Measurements from ENCODE around the gene OLIG1. TPM values are rescaled to one million over a fixed set of nuclear protein-coding genes. Genes with fewer than 3 reads are reported as not detected.

Gene OLIG1
- total RNA-seq, 4 donors from 2014 or later, result 0.42 TPM; not detected in 3

DNA sequence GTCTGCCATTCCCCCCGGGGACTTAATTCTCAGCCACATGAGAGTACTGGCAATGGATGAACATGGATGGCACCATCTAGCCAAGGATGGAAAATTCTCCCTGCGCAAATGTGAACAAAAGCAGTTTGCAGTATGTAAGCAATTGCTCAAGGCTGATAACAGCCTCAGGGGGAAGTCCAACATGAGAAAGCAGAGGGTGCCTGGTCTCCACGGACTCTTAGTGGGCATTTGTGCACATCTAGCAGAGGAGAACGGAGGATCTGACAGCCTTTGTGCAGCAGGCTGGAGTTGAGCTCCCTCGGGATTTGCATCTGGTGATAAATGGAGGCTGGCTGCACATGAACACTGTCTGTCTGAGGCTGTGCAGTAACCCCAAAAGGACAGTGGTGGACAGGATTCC lies 13.9 kb upstream of the OLIG1 start:
- WGBS, result 82% methylated on average over 5 of the region's 5 CpGs
- Histone ChIP-seq H3K27ac (no peak overlapping the region), H3K36me3 (no peaks in the 10 kb centered on the region), H3K4me3 (no peak overlapping the region), H3K27me3 (peaks cover 36% of the 10 kb centered on the region), H3K9me3 (no peaks in the 10 kb centered on the region), H3K4me1 (no peaks in the 10 kb centered on the region)
- DNase-seq (ENCODE audit: low spot score in 2 of 2), result no peak
- TF ChIP-seq POLR2AphosphoS5 (IDR thresholded peaks at IDR 0.05) (no peak), CTCF (IDR thresholded peaks at IDR 0.05) (no peak), POLR2A (IDR thresholded peaks at IDR 0.05) (no peak), EP300 (IDR thresholded peaks at IDR 0.05) (no peak)

GRCh38 chr21:33057385-33057940 lies 12.5 kb upstream of the OLIG1 start:
- Histone ChIP-seq H3K9me3 (no peaks in the 10 kb centered on the region), H3K4me1 (no peaks in the 10 kb centered on the region), H3K27ac (no peak overlapping the region), H3K27me3 (peaks cover 43% of the 10 kb centered on the region), H3K36me3 (no peaks in the 10 kb centered on the region), H3K4me3 (no peak overlapping the region)
- no peak for DNase-seq (ENCODE audit: low spot score in 2 of 2)
- WGBS, result 81% methylated on average over 11 of the region's 11 CpGs
- no peak for TF ChIP-seq CTCF (IDR thresholded peaks at IDR 0.05)
- TF ChIP-seq EP300 (IDR thresholded peaks at IDR 0.05), result no peak
- TF ChIP-seq POLR2A (IDR thresholded peaks at IDR 0.05), result no peak
- no peak for TF ChIP-seq POLR2AphosphoS5 (IDR thresholded peaks at IDR 0.05)

DNA sequence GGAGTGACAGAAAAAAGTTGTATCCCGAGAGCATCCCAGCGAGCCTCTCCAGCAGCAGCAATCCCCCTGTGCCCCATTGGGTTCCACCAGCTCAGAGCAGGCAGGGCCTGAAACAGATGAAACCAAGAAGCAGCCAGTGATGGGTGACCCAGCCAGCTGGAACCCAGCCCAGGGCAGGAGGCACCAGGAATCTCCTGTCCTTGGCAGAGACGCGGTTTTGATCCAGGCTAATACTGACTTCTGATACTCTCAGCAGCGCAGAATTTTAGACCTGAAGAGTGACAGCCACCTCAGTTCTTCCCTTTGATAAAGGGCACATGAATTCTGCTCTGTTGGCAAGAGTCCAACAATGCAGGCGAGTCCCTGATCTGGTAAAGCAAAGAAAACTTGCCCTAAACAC lies 11.4 kb upstream of the OLIG1 start:
- no peaks in the 10 kb centered on the region for H3K4me1 ChIP-seq
- no peaks in the 10 kb centered on the region for H3K36me3 ChIP-seq
- no peak overlapping the region for H3K4me3 ChIP-seq
- 54% methylated on average over 6 of the region's 6 CpGs for WGBS
- no peaks in the 10 kb centered on the region for H3K9me3 ChIP-seq
- peaks cover 54% of the 10 kb centered on the region for H3K27me3 ChIP-seq
- TF ChIP-seq CTCF (IDR thresholded peaks at IDR 0.05) (no peak), POLR2A (IDR thresholded peaks at IDR 0.05) (no peak), EP300 (IDR thresholded peaks at IDR 0.05) (no peak), POLR2AphosphoS5 (IDR thresholded peaks at IDR 0.05) (no peak)
- no peak for DNase-seq (ENCODE audit: low spot score in 2 of 2)
- H3K27ac ChIP-seq, result no peak overlapping the region

DNA sequence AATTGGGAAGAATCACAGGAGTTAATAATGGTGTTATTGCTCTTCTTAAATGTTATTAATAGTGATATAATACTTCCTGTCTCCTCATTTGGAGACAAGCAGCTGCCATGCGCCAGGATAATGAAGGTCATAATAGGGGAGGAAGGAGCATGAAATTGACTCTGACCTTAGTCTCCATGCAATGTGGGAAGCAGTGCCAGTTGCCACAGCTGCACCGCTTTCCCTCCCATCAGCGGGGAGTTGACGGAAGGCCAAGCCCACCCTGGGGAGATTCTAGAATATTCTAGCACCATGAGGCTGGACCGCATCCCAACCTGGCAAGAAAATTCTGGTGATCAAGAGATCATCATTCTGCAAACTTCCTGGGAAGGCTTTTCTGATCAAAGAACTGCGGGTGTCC lies 11.0 kb upstream of the OLIG1 start:
- Histone ChIP-seq H3K9me3 (no peaks in the 10 kb centered on the region), H3K36me3 (no peaks in the 10 kb centered on the region), H3K27ac (no peak overlapping the region), H3K4me1 (no peaks in the 10 kb centered on the region), H3K4me3 (no peak overlapping the region), H3K27me3 (peaks cover 58% of the 10 kb centered on the region)
- DNase-seq (ENCODE audit: low spot score in 2 of 2), result no peak
- WGBS, result 47% methylated on average over 6 of the region's 6 CpGs
- TF ChIP-seq POLR2AphosphoS5 (IDR thresholded peaks at IDR 0.05) (no peak), POLR2A (IDR thresholded peaks at IDR 0.05) (no peak), EP300 (IDR thresholded peaks at IDR 0.05) (no peak), CTCF (IDR thresholded peaks at IDR 0.05) (no peak)

- no peak for TF ChIP-seq CTCF (IDR thresholded peaks at IDR 0.05)
- no peak for TF ChIP-seq EP300 (IDR thresholded peaks at IDR 0.05)
- no peak for TF ChIP-seq POLR2A (IDR thresholded peaks at IDR 0.05)
- no peak for TF ChIP-seq POLR2AphosphoS5 (IDR thresholded peaks at IDR 0.05)
Measured at GRCh38 chr21:33059380-33059841, 10.5 kb upstream of the OLIG1 start.

More at GRCh38 chr21:33059380-33059841, 10.5 kb upstream of the OLIG1 start:
- H3K36me3 ChIP-seq, result no peaks in the 10 kb centered on the region
- no peaks in the 10 kb centered on the region for H3K9me3 ChIP-seq
- DNase-seq (ENCODE audit: low spot score in 2 of 2), result no peak
- H3K4me3 ChIP-seq, result no peak overlapping the region
- H3K27me3 ChIP-seq, result peaks cover 61% of the 10 kb centered on the region
- no peaks in the 10 kb centered on the region for H3K4me1 ChIP-seq
- no peak overlapping the region for H3K27ac ChIP-seq
- 29% methylated on average over 2 of the region's 2 CpGs for WGBS
